ENCODE results near the gene LSP1.

The LSP1 gene

GRCh38 chr11:1845561-1846452, 7.1 kb upstream of the LSP1 start:
- no peak overlapping the region for H3K14ac ChIP-seq (ENCODE audit: low read length)
- no peak overlapping the region for H3K9ac ChIP-seq (ENCODE audit: low read length)
- no peak overlapping the region for H4K12ac ChIP-seq (ENCODE audit: low read depth, low read length)
- H2AK5ac ChIP-seq (ENCODE audit: low read length) = no peak overlapping the region
- H3K79me2 ChIP-seq (ENCODE audit: control insufficient read depth, insufficient read depth, low read length, poor library complexity) = no peaks in the 10 kb centered on the region
- no peaks in the 10 kb centered on the region for H3K9me3 ChIP-seq (ENCODE audit: insufficient read depth, low read depth, low read length)
- no peak overlapping the region for H2BK120ac ChIP-seq (ENCODE audit: insufficient read depth, low read length, poor library complexity)
- H2BK12ac ChIP-seq (ENCODE audit: low read length) = no peak overlapping the region
- no peaks in the 10 kb centered on the region for H3K36me3 ChIP-seq (ENCODE audit: control insufficient read depth in 1 of 2, insufficient read depth in 2 of 2, low read length in 2 of 2)
- H3K27ac ChIP-seq (ENCODE audit: low read depth, low read length) = no peak overlapping the region
- no peak overlapping the region for H4K91ac ChIP-seq (ENCODE audit: low read depth, low read length)
- DNase-seq = no peak
- no peak overlapping the region for H3K18ac ChIP-seq (ENCODE audit: low read length)
- H3K4me1 ChIP-seq (ENCODE audit: control insufficient read depth in 1 of 2, insufficient read depth in 2 of 2, low read length in 2 of 2) = peaks cover 2 to 5% of the 10 kb centered on the region in 2 experiments
- H3K4me2 ChIP-seq (ENCODE audit: low read length) = no peak overlapping the region
- H2AFZ ChIP-seq (ENCODE audit: insufficient read depth, low read length, poor library complexity) = no peak overlapping the region
- H2BK5ac ChIP-seq (ENCODE audit: low read depth, low read length, poor library complexity) = no peak overlapping the region
- no peak overlapping the region for H3K4ac ChIP-seq (ENCODE audit: low read depth, low read length)
- no peak overlapping the region for H3K4me3 ChIP-seq (ENCODE audit: low read depth, low read length)
- no peak overlapping the region for H3K23ac ChIP-seq (ENCODE audit: low read length)
- WGBS (ENCODE audit: extremely low coverage, insufficient coverage, insufficient read length) = no CpG with 5 or more reads among the region's 21 CpGs
- H3K27me3 ChIP-seq (ENCODE audit: insufficient read depth, low read length) = no peaks in the 10 kb centered on the region
- no peak overlapping the region for H4K8ac ChIP-seq (ENCODE audit: low read depth, low read length)
- H3K79me1 ChIP-seq (ENCODE audit: low read length) = peaks cover 2% of the 10 kb centered on the region

GRCh38 chr11:1846453-1846932, 6.4 kb upstream of the LSP1 start:
- Histone ChIP-seq H4K8ac (ENCODE audit: low read depth, low read length) (no peak overlapping the region), H3K4me1 (ENCODE audit: control insufficient read depth in 1 of 2, insufficient read depth in 2 of 2, low read length in 2 of 2) (peaks cover 3 to 5% of the 10 kb centered on the region in 2 experiments), H3K27ac (ENCODE audit: low read depth, low read length) (no peak overlapping the region), H2BK120ac (ENCODE audit: insufficient read depth, low read length, poor library complexity) (no peak overlapping the region), H3K79me2 (ENCODE audit: control insufficient read depth, insufficient read depth, low read length, poor library complexity) (no peaks in the 10 kb centered on the region), H3K14ac (ENCODE audit: low read length) (no peak overlapping the region), H4K12ac (ENCODE audit: low read depth, low read length) (no peak overlapping the region), H3K79me1 (ENCODE audit: low read length) (peaks cover 2% of the 10 kb centered on the region), H3K27me3 (ENCODE audit: insufficient read depth, low read length) (no peaks in the 10 kb centered on the region), H3K23ac (ENCODE audit: low read length) (no peak overlapping the region), H4K91ac (ENCODE audit: low read depth, low read length) (no peak overlapping the region), H3K36me3 (ENCODE audit: control insufficient read depth in 1 of 2, insufficient read depth in 2 of 2, low read length in 2 of 2) (no peaks in the 10 kb centered on the region), H2BK5ac (ENCODE audit: low read depth, low read length, poor library complexity) (no peak overlapping the region), H3K4me3 (ENCODE audit: low read depth, low read length) (no peak overlapping the region), H3K9ac (ENCODE audit: low read length) (no peak overlapping the region), H2AFZ (ENCODE audit: insufficient read depth, low read length, poor library complexity) (no peak overlapping the region), H3K18ac (ENCODE audit: low read length) (no peak overlapping the region), H3K4ac (ENCODE audit: low read depth, low read length) (no peak overlapping the region), H3K4me2 (ENCODE audit: low read length) (no peak overlapping the region), H3K9me3 (ENCODE audit: insufficient read depth, low read depth, low read length) (no peaks in the 10 kb centered on the region), H2BK12ac (ENCODE audit: low read length) (peak overlapping the region; percentile 3), H2AK5ac (ENCODE audit: low read length) (no peak overlapping the region)
- DNase-seq = no peak
- no CpG with 5 or more reads among the region's 9 CpGs for WGBS (ENCODE audit: extremely low coverage, insufficient coverage, insufficient read length)

GRCh38 chr11:1847006-1847735, 5.7 kb upstream of the LSP1 start:
- no peaks in the 10 kb centered on the region for H3K36me3 ChIP-seq (ENCODE audit: control insufficient read depth in 1 of 2, insufficient read depth in 2 of 2, low read length in 2 of 2)
- WGBS (ENCODE audit: extremely low coverage, insufficient coverage, insufficient read length) = no CpG with 5 or more reads among the region's 34 CpGs

GRCh38 chr11:1847926-1848639, 4.8 kb upstream of the LSP1 start:
- Histone ChIP-seq H3K9me3 (ENCODE audit: insufficient read depth, low read depth, low read length) (no peaks in the 10 kb centered on the region), H3K4me2 (ENCODE audit: low read length) (no peak overlapping the region), H2BK5ac (ENCODE audit: low read depth, low read length, poor library complexity) (no peak overlapping the region), H3K27ac (ENCODE audit: low read depth, low read length) (no peak overlapping the region), H4K8ac (ENCODE audit: low read depth, low read length) (no peak overlapping the region), H3K4me3 (ENCODE audit: low read depth, low read length) (no peak overlapping the region), H2AK5ac (ENCODE audit: low read length) (no peak overlapping the region), H3K4ac (ENCODE audit: low read depth, low read length) (no peak overlapping the region), H2BK120ac (ENCODE audit: insufficient read depth, low read length, poor library complexity) (no peak overlapping the region), H3K79me2 (ENCODE audit: control insufficient read depth, insufficient read depth, low read length, poor library complexity) (no peaks in the 10 kb centered on the region), H3K14ac (ENCODE audit: low read length) (no peak overlapping the region), H3K9ac (ENCODE audit: low read length) (no peak overlapping the region), H4K91ac (ENCODE audit: low read depth, low read length) (peak overlapping the region; percentile 33), H2BK12ac (ENCODE audit: low read length) (no peak overlapping the region), H3K18ac (ENCODE audit: low read length) (no peak overlapping the region), H3K23ac (ENCODE audit: low read length) (no peak overlapping the region), H3K79me1 (ENCODE audit: low read length) (peaks cover 2% of the 10 kb centered on the region), H2AFZ (ENCODE audit: insufficient read depth, low read length, poor library complexity) (no peak overlapping the region), H4K12ac (ENCODE audit: low read depth, low read length) (no peak overlapping the region), H3K27me3 (ENCODE audit: insufficient read depth, low read length) (no peaks in the 10 kb centered on the region), H3K4me1 (ENCODE audit: control insufficient read depth in 1 of 2, insufficient read depth in 2 of 2, low read length in 2 of 2) (peaks cover 3 to 5% of the 10 kb centered on the region in 2 experiments), H3K36me3 (ENCODE audit: control insufficient read depth in 1 of 2, insufficient read depth in 2 of 2, low read length in 2 of 2) (no peaks in the 10 kb centered on the region)
- DNase-seq = no peak
- WGBS (ENCODE audit: extremely low coverage, insufficient coverage, insufficient read length) = no CpG with 5 or more reads among the region's 18 CpGs

More at GRCh38 chr11:1847006-1847735, 5.7 kb upstream of the LSP1 start:
- H3K27ac ChIP-seq (ENCODE audit: low read depth, low read length) = no peak overlapping the region
- H3K4me2 ChIP-seq (ENCODE audit: low read length) = no peak overlapping the region
- no peak overlapping the region for H3K14ac ChIP-seq (ENCODE audit: low read length)
- no peak overlapping the region for H3K9ac ChIP-seq (ENCODE audit: low read length)
- H2AFZ ChIP-seq (ENCODE audit: insufficient read depth, low read length, poor library complexity) = no peak overlapping the region
- H4K12ac ChIP-seq (ENCODE audit: low read depth, low read length) = no peak overlapping the region
- H2BK120ac ChIP-seq (ENCODE audit: insufficient read depth, low read length, poor library complexity) = no peak overlapping the region
- H3K4me3 ChIP-seq (ENCODE audit: low read depth, low read length) = no peak overlapping the region
- no peak overlapping the region for H2BK5ac ChIP-seq (ENCODE audit: low read depth, low read length, poor library complexity)
- H3K4ac ChIP-seq (ENCODE audit: low read depth, low read length) = no peak overlapping the region
- H4K8ac ChIP-seq (ENCODE audit: low read depth, low read length) = no peak overlapping the region
- no peak overlapping the region for H4K91ac ChIP-seq (ENCODE audit: low read depth, low read length)
- no peaks in the 10 kb centered on the region for H3K27me3 ChIP-seq (ENCODE audit: insufficient read depth, low read length)
- no peak overlapping the region for H3K18ac ChIP-seq (ENCODE audit: low read length)
- peak overlapping the region; percentile 7 for H2AK5ac ChIP-seq (ENCODE audit: low read length)
- H3K79me1 ChIP-seq (ENCODE audit: low read length) = peaks cover 2% of the 10 kb centered on the region
- H3K4me1 ChIP-seq (ENCODE audit: control insufficient read depth in 1 of 2, insufficient read depth in 2 of 2, low read length in 2 of 2) = peaks cover 3 to 5% of the 10 kb centered on the region in 2 experiments
- H2BK12ac ChIP-seq (ENCODE audit: low read length) = no peak overlapping the region
- DNase-seq = no peak
- no peaks in the 10 kb centered on the region for H3K9me3 ChIP-seq (ENCODE audit: insufficient read depth, low read depth, low read length)
- H3K23ac ChIP-seq (ENCODE audit: low read length) = no peak overlapping the region
- H3K79me2 ChIP-seq (ENCODE audit: control insufficient read depth, insufficient read depth, low read length, poor library complexity) = no peaks in the 10 kb centered on the region
